K562 (cell line): ENCODE results near the gene CNNM3. TPM values are rescaled to one million over a fixed set of nuclear protein-coding genes. Genes with fewer than 3 reads are reported as not detected.

Experiments used
- FIP1L1 ChIP-seq: fragments of 200-400 bp; formaldehyde crosslinking; IDR thresholded peaks from 2 replicates; pipeline ENCODE4 v1.6.1; 2018; ENCODE audit warnings: mild to moderate bottlenecking, low read depth, low read length; ENCODE audit not compliant: poor library complexity, severe bottlenecking
- JUND ChIP-seq, 2 experiments: IDR thresholded peaks; 2 replicates in 1 of 2; 3 replicates in 1 of 2; pipeline ENCODE4 v1.6.1; 2011; ENCODE audit warnings: borderline replicate concordance in 2 of 2, low read depth in 2 of 2, low read length in 2 of 2, improper control_type of control experiment in 1 of 2, missing biosample characterization in 1 of 2, missing genetic modification characterization in 1 of 2, missing genetic modification reagents in 1 of 2
- MLX ChIP-seq, 2 experiments: fragments of 450-650 bp in 1 of 2; sonication (generic) in 1 of 2; formaldehyde crosslinking; conservative IDR thresholded peaks; 2 replicates each; pipeline versions ENCODE4 v1.4.0 to v1.8.1; 2020 to 2022; ENCODE audit warnings: mild to moderate bottlenecking in 1 of 2, missing genetic modification reagents in 1 of 2
- PHF8 ChIP-seq: fragments of 200-600 bp; sonication (generic); IDR thresholded peaks from 2 replicates; pipeline ENCODE4 v1.6.1; 2012; ENCODE audit warnings: mixed run types, mild to moderate bottlenecking, inconsistent platforms, low read length, moderate library complexity, borderline replicate concordance
- POLR2G ChIP-seq: fragments of 200-400 bp; formaldehyde crosslinking; IDR thresholded peaks from 2 replicates; pipeline ENCODE4 v1.6.1; 2017; ENCODE audit warnings: low read depth, mild to moderate bottlenecking, antibody characterized with exemption, low read length, moderate library complexity
- TCF15 ChIP-seq: fragments of 250-450 bp; sonication (Bioruptor Pico); IDR thresholded peaks from 2 replicates; pipeline ENCODE4 v1.8.0; 2022; ENCODE audit warnings: moderate library complexity, mild to moderate bottlenecking, inconsistent platforms
- TGIF2 ChIP-seq: sonication (generic); formaldehyde crosslinking; IDR thresholded peaks from 2 replicates; pipeline ENCODE4 v1.8.1; 2022; ENCODE audit warnings: mild to moderate bottlenecking, missing genetic modification reagents, moderate library complexity
- ZBTB5 ChIP-seq: fragments of 450-650 bp; IDR thresholded peaks from 2 replicates; pipeline ENCODE4 v1.6.1; 2017; ENCODE audit warnings: antibody characterized with exemption
- ZNF75A ChIP-seq: fragments of 450-650 bp; formaldehyde crosslinking; IDR thresholded peaks from 2 replicates; pipeline ENCODE4 v1.4.0; 2020; ENCODE audit warnings: mild to moderate bottlenecking
- polyA plus RNA-seq, 8 experiments: library from polyadenylated mRNA; depleted of rRNA in 4 of 8; stranded (reverse) in 5 of 8; unstranded in 3 of 8; fragments of >200 nt; fragmentation: Nextera tagmentation in 2 of 8; fragmentation: Illumina TruSeq in 1 of 8; extraction: Ambion mirVana in 2 of 8; extraction: Trizol in 1 of 8; gene quantifications; 2 replicates each; pipeline versions ENCODE4 v1.2.1 to v1.2.3, GENCODE V29; 2011 to 2014; ENCODE audit warnings: inconsistent platforms in 1 of 8, missing spikeins in 1 of 8
- total RNA-seq, 7 experiments: library from RNA; depleted of rRNA in 6 of 7; stranded (reverse); fragments of >200 nt in 6 of 7; fragmentation: Illumina TruSeq in 2 of 7; extraction: Trizol in 2 of 7; gene quantifications; 2 replicates each; pipeline versions ENCODE4 v1.2.1 to v1.2.3, GENCODE V29; 2011 to 2021; ENCODE audit warnings: low replicate concordance in 1 of 7
- TF ChIP-seq, protein P1 (sequence below): fragments of 450-650 bp; IDR thresholded peaks from 2 replicates; pipeline ENCODE4 v1.6.1; 2016; ENCODE audit warnings: borderline replicate concordance
- TF ChIP-seq, protein P2 (sequence below): fragments of 250-450 bp; sonication (Bioruptor Pico); IDR thresholded peaks from 2 replicates; pipeline ENCODE4 v1.4.0; 2020; ENCODE audit warnings: mild to moderate bottlenecking
- TF ChIP-seq, protein P3 (sequence below): fragments of 250-450 bp; sonication (Bioruptor Pico); IDR thresholded peaks from 2 replicates; pipeline ENCODE4 v1.8.0; 2022; ENCODE audit warnings: inconsistent platforms, mild to moderate bottlenecking, moderate library complexity, borderline replicate concordance
- TF ChIP-seq, protein P4 (sequence below): fragments of 450-650 bp; formaldehyde crosslinking; IDR thresholded peaks from 2 replicates; pipeline ENCODE4 v1.4.0; 2022; ENCODE audit warnings: missing genetic modification characterization

The CNNM3 gene
- total and polyA plus RNA-seq, 9 of the 15 experiments (the other 6 are each of a cell fraction or from before 2014, with no cell fraction given): 1.4 to 16.9 (median 6.5) TPM

- TF ChIP-seq FIP1L1 (no peak), JUND (IDR thresholded peaks at IDR 0.05; ENCODE audit: borderline replicate concordance, low read depth, low read length) (no peak), JUND (tag; IDR thresholded peaks at IDR 0.05; ENCODE audit: borderline replicate concordance, low read depth, low read length) (no peak), MLX (CRISPR knock-in tag; conservative IDR thresholded peaks at IDR 0.05) (no peak), TCF15 (no peak), ZBTB5 (no peak), POLR2G (peak; percentile 74), ZNF75A (CRISPR knock-in tag) (no peak), PHF8 (peak; percentile 37; the same call in 1 of the 2 replicates), TGIF2 (peak; percentile 70; the same call in 1 of the 2 replicates)
- TF ChIP-seq, protein P1, sequence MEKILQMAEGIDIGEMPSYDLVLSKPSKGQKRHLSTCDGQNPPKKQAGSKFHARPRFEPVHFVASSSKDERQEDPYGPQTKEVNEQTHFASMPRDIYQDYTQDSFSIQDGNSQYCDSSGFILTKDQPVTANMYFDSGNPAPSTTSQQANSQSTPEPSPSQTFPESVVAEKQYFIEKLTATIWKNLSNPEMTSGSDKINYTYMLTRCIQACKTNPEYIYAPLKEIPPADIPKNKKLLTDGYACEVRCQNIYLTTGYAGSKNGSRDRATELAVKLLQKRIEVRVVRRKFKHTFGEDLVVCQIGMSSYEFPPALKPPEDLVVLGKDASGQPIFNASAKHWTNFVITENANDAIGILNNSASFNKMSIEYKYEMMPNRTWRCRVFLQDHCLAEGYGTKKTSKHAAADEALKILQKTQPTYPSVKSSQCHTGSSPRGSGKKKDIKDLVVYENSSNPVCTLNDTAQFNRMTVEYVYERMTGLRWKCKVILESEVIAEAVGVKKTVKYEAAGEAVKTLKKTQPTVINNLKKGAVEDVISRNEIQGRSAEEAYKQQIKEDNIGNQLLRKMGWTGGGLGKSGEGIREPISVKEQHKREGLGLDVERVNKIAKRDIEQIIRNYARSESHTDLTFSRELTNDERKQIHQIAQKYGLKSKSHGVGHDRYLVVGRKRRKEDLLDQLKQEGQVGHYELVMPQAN: no peak
- TF ChIP-seq, protein P2, sequence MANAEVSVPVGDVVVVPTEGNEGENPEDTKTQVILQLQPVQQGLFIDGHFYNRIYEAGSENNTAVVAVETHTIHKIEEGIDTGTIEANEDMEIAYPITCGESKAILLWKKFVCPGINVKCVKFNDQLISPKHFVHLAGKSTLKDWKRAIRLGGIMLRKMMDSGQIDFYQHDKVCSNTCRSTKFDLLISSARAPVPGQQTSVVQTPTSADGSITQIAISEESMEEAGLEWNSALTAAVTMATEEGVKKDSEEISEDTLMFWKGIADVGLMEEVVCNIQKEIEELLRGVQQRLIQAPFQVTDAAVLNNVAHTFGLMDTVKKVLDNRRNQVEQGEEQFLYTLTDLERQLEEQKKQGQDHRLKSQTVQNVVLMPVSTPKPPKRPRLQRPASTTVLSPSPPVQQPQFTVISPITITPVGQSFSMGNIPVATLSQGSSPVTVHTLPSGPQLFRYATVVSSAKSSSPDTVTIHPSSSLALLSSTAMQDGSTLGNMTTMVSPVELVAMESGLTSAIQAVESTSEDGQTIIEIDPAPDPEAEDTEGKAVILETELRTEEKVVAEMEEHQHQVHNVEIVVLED (CRISPR knock-in tag): peak; percentile 53
- TF ChIP-seq, protein P3, sequence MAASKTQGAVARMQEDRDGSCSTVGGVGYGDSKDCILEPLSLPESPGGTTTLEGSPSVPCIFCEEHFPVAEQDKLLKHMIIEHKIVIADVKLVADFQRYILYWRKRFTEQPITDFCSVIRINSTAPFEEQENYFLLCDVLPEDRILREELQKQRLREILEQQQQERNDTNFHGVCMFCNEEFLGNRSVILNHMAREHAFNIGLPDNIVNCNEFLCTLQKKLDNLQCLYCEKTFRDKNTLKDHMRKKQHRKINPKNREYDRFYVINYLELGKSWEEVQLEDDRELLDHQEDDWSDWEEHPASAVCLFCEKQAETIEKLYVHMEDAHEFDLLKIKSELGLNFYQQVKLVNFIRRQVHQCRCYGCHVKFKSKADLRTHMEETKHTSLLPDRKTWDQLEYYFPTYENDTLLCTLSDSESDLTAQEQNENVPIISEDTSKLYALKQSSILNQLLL: no peak
- TF ChIP-seq, protein P4, sequence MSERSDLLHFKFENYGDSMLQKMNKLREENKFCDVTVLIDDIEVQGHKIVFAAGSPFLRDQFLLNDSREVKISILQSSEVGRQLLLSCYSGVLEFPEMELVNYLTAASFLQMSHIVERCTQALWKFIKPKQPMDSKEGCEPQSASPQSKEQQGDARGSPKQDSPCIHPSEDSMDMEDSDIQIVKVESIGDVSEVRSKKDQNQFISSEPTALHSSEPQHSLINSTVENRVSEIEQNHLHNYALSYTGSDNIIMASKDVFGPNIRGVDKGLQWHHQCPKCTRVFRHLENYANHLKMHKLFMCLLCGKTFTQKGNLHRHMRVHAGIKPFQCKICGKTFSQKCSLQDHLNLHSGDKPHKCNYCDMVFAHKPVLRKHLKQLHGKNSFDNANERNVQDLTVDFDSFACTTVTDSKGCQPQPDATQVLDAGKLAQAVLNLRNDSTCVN (CRISPR knock-in tag): no peak
These were observed 52.6 kb downstream of the CNNM3 start (continued) for GRCh38 chr2:96868555-96869280.
